Measurements from ENCODE around the gene CDIP1.
"Not testable (repeated sequence)": the region's sequence is repeated elsewhere in the genome, so short reads cannot be mapped to it uniquely, and the experiment has no call there.

CDIP1 gene

DNA sequence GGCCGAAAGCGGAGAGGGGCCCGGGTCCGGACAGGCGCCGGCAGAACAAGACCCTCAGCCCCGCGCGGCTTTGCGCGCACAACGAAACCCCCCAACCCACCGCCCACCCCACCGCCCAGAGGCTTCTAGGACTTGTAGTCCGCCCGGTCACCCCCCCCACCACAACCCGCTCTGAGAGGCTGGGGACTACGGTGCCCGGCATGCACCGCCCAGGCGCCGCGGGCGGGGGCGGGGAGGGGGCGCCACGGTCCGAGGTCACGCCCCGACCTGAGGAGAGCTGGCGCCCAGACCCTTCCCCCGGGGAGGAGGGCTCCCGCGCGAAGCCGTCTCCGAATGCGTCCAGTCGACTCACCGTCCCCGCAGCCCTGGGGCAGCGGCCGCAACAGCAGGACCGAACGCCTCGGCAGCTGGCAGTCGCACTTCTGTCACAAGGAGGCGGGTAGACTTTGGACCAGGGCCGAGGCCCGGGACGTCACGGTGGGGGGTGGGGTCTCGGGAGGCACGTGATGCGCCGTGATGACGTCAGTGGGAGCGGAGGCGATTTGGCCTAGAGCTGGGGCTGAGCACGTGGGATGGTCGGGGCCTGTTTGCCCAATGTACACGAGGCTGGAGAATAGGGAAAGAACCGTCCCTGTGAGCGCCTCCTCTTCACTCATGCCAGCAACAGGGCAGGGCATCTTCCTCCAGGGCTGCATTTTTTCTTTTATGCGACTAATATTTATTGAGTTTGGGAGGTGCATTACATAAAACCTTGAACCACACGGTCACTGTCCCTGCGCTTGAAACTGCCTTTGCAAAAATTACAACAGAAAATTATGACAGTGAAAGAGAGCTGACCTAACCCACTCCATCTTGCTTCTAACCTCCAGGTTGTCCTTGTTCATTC is at the start of gene CDIP1:
Gene CDIP1, minus strand, starts transcription at position 424 of the 886 bp plus-strand sequence. CDS start 24,643 bp downstream, outside the sequence.
- peak; percentile 66 for DNase-seq

DNA sequence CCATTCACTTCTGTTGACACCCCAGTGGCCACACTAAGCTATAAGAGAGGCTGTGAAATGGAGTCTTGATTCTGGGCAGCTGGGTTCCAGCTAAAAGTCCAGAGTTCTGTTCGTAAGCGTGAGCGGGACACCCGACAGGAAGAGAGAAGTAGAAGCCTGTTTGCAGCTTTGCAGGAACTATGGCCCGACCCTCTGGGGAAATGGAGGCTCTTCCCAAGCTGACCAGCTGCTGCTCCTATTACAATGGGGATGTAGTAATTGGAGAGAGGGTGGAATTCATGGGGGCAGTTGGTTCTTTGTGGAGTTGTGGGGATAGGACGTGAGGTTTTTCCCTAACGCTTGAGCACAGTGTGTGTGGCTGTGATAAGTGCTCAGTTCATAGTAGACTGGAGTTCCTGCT is 47.7 kb upstream of the CDIP1 start:
- no peak for DNase-seq

DNA sequence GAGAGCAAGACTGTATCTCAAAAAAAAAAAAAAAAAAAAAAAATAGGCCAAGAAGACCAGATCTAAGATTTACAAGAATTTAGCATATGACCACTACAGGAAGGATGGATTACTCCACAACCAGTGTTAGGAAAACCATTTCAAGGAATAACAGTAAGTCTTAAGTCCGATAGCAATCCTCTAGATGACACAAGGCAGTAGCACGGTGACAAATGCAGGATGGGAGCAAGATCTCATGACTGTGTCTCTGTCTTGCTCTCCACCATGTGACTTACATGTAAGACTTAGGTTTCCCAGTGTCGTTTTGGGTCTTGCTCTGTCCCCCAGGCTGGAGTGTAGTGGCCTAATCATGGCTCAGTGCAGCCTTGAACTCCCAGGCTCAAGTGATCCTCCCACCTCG is 45.3 kb upstream of the CDIP1 start:
- no peak for DNase-seq

DNA sequence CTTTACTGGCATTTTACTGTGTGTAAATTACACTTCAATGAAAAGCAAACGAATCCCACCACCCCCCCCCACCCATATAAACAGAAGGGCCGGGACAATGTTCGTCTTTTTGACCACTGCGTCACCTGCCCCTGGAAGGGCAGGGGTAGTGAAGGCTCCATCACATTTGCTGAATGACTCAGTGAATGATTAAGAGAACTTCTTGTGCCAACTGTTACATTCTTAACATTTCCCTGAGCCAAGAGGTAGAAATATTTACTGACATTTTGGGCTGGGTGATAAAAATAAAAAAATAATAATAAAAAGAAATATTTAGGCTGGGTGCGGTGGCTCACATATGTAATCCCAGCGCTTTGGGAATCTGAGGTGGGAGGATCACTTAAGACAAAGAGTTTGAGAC is 41.7 kb upstream of the CDIP1 start:
- DNase-seq = no peak

DNA sequence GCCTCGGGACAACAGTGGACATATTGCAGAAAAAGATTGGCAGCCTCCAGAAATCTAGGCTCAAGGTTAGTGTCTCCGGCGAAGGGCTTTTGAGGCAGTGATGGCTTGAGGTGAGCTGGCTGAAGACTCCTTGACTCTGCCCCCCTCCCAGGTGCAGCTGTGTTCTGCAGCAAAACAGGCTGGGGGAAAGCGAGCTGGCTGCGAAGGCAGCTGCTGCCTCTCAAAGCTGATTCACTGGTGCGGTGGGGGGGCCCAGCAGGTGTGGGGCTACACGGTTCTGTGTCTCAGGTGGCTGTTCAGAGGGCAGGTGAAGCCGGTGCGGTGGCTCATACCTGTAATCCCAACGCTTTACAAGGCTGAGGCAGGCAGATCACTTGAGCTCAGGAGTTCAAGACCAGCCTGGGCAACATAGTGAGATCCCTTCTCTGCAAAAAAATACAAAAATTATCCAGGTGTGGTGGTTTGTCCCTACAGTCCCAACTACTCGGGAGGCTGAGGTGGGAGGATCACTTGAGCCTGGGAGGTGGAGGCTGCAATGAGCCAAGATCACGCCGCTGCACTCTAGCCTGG is 40.5 kb upstream of the CDIP1 start:
- no peak for DNase-seq

DNA sequence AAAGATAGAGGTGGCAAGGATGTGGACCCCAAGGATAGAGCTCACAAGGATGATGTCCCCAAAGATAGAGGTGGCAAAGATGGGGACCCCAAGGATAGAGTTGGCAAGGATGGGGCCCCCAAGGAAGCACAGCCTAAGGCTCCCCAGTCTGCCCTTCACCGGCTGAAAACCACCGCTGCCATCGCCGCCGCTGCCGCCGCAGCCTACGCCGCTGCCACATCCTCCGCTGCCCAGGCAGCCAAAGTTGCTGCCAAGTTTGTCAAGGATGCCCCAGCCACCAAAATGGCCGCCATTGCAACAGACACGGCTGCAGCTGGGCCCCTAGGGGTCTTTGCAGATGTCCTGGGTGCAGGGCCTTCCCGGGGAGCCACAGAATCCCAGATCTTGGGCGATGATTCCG is 37.4 kb upstream of the CDIP1 start:
- DNase-seq = no peak

DNA sequence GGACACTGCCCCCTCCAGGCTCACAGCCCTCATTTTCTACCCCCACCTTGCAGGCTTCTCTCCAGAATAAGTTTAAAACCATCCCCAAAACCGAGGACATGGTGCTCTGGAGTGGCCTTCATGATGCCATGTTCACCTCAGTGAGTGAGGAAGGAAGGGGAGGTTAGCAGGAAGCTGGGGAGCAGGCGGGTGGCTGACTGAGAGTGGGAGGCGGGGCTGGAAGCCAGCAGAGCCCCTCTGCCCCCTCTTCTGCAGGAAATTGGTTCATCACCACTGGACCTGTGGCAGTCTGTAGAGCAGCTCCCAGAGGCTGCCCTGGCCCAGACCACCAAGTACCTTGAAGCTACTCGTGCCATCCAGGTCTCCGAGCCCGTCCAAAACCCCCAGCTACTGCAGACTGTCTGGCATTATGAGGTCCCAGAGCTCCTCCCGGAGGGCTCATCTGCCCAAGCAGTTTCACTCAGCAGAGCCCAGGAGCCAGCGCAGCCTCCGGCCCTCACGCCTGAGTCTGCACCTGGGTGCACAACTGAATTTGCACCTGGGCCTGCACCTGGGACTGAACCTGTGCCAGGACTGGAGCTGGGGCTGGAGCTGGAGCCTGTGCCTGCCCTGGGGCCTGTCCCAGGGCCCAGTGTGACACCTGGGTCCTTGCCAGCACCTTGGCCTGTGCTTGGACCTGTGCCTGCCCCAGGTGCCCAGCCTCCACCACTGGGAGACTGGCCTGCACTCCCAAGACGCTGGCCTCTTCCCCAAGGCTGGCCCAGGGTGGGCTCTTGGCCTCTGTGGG is 36.5 kb upstream of the CDIP1 start:
- DNase-seq = no peak

DNA sequence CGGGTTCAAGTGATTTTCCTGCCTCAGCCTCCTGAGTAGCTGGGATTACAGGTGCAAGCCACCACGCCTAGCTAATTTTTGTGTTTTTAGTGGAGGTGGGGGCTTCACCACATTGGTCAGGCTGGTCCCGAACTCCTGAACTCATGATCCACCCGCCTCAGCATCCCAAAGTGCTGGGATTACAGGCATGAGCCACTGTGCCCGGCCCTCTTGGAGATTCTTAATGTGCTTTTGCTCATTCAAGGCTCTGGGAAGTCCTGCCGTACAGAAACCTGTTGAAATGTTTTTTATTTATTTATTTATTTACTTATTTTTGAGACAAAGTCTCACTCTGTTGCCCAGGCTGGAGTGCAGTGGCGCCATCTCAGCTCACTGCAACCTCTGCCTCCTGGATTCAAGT is 35.4 kb upstream of the CDIP1 start:
- DNase-seq = not testable (repeated sequence)

DNA sequence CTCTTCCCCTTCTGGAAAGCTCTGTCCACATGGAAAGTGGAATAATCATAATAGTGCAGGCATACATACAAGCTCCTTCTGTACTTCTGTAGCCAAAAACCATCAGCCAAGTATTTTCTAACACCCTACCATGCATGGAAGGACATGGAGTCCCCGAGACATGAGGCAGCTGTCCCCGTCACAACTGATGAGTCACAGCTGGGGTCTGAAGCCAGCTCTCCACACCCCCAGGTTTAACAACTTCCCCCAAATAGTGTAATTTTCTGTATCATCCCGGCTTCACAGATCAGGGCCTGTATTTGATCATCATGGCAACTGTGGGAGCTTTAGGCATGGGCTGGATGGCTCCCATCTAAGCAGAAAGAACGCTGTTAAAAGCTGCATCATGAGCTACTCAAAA is 34.1 kb upstream of the CDIP1 start:
- no peak for DNase-seq

DNA sequence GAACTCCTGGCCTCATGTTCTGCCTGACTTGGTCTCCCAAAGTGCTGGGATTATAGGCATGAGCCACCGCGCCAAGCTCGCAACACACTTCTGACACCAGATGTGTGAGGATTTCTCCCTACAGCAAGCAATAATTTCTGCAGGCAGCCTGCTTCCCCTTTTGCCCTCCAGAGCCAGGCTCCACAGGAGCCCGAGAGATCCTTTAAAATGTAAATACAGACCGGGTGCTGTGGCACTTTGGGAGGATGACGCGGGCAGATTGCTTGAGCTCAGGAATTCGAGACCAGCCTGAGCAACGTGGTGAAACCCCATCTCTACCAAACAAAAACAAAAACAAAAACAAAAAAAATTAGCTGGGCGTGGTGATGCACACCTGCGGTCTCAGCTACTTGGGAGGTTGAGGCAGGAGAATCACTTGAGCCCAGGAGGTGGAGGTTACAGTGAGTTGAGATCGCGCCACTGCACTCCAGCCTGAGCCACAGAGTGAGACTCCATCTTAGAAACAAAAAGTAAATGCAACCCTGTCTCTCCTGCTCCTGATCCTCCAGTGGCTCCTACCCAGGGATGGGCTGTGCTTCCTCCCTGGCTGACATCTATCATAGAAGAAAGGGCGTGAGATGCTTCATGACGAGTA is 32.2 kb upstream of the CDIP1 start:
- DNase-seq = no peak

DNA sequence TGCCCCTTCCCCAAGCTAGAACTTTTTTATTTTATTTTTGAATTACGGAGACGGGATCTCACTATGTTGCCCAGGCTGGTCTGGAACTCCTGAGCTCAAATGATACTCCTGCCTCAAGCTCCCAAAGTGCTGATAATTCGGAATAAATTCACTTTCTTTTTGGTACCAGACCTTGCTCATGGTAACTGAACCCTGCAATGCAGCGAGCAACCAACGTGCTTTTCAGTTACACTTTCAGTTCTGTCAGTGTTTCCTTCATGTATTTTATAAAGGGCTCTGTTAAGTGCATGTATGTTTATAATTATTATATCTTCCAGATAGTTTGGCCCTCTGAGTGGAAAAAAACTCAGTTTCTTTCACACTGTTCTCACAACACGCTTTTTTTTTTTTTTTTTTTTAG is 31.5 kb upstream of the CDIP1 start:
- no peak for DNase-seq

DNA sequence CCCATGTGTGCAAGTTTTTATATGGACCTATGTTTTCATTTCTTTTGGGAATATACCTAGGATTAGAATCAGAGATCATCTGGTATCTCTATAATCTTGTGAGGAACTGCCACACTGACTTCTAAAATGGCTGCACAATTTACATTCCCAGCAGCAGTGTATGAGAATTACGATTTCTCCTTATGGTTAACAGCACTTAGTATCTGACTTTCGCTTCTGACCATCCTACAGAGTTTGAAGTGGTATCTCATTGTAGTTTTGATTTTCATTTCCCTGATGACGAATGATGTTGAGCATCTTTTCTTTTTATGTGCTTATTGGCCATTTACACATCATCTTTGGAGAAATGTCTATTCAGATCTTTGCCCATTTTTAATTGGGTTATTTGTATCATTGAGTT is 27.6 kb upstream of the CDIP1 start:
- DNase-seq = no peak

DNA sequence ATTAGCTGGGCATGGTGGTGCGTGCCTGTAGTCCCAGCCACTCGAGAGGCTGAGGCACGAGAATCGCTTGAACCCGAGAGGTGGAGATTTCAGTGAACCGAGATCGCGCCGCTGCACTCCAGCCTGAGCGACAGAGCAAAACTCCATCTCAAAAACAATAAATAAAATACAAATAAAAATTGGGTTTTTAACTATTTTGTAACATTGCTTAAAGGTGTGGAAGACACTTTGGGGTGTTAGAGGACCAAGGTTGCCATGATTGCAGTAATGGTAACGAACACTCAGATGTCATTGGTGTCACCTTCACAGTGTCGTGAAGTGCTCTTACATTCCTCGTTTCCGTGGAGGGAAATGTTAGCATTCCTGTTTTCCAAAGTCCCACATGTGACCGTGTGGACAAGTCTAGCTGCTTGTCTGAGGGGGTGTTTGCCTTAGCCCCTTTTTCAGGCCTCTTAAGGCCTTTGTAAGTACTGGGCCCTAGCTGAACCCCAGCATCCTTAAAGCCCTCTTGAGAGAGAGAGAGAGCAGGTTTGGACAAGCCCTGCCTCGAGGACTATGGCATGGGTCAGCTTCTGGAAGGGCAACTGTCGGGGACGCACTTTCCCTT is 26.2 kb upstream of the CDIP1 start:
- DNase-seq = no peak

DNA sequence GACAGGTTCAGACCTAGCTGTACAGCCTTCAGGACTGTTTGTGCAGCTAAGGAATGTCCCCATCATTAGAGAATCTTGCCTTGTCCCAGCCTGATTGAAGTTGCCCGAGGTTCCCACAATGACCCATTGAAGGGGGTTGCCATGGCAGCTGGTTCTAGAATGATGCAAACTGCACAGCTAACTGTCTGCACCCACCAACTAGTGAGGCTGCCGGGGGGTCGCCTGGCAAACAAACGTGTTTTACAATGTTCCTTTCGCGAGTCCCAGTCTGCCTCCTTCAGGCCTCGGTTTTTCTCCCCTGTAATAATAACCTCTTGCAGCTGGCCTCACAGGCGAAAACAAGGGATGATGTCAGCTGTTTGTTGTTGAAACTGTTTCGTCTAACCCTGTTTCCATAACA is 23.0 kb upstream of the CDIP1 start:
- DNase-seq = no peak

DNA sequence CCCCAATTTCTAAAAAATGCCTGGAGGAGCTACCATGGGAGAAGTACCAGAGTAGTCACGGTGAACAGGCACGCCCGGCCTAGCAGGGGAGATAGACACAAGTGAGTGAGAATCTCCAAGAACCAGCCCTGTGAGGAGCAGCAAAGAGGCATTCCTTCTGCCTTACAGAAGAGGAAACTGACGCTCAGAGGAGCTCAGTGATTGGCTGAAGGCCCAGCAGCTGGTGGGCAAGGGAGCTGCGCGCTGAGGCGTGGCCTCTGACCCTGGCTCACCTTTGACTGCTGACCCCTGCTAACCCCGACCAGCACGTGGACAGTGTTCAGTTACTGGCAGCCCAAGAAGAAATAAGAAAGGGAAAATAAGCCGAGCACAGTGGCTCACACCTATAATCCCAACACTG is 19.4 kb upstream of the CDIP1 start:
- DNase-seq = no peak

DNA sequence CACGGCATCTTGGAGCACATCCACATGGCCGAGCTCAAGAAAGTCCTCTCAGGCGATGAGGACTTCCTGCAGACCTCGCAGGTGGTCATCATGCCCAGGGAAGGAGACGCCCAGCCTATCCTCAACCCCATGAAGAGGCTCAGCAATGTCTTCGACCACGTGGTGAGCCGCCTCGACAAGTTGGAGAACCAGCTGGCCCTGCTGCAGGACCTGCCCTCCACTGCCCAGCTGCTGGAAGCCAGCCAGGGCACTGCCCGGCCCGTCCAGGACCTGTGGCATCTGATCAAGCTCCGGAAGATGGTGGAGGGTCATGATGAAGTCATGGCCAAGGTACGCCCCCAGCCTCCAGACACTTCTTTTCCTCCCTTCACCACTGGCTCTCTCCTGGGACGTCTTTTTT is 18.0 kb upstream of the CDIP1 start:
- DNase-seq = no peak

DNA sequence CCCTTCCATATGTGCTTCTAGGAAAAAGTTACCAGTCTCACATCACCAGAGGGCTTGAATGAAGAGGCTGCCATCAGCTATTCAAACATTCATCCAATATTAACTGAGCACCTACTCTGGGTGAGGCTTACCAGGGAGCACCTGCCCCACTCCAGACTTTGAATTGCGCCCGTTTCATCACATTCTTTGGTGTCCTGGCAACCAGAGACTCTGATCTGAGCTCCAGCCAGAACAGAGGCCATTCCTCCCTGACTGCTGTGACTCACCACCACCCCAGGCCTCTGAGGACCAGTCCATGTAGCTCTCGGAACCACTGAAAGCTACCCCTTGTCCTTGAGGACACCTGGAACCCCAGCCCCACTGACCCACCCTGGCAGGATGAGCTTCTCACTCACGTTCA is 17.5 kb upstream of the CDIP1 start, which contains the start of gene C16orf96:
Gene C16orf96, plus strand, starts transcription at position 229 of the 400 bp plus-strand sequence. Its CDS starts 150 bp downstream, at position 379.
- DNase-seq = no peak

DNA sequence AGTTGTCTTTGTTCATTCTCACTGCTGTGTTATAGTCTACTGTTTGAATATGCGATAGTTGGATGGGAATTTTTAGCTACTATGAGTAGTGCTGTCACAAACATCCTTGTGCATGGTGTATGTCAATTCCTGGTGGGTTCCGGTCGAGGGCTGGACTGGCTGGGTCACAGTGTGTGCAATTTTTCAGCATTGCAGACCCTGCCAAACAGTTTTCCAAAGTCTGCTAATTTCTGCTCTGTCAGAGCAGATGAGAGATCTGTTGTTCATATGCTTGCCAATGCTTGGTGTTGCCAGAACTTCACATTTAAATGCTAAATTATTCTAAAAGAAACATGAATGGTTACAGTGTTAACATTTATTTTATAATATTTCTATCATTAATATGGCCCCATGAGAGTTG is 14.0 kb upstream of the CDIP1 start:
- no peak for DNase-seq

DNA sequence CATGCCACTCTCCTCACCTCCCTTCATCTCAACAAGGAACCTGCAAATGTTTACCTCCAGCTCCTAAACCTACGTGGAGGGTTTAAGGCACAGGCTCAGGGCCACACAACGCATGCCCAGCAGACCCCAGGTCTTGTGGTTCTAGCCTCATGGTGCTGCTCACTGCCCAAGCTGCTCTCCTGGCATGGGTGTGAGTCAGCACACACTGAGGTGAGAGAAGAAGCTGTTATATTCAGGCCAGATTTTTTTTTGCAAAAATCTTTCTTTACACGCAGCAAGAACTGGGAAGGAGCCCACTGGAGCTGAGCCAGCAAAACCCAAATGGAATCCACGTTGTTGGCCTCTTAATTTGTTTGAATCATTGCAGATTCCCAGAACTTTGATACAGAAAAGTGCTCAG is 12.0 kb upstream of the CDIP1 start:
- no peak for DNase-seq

DNA sequence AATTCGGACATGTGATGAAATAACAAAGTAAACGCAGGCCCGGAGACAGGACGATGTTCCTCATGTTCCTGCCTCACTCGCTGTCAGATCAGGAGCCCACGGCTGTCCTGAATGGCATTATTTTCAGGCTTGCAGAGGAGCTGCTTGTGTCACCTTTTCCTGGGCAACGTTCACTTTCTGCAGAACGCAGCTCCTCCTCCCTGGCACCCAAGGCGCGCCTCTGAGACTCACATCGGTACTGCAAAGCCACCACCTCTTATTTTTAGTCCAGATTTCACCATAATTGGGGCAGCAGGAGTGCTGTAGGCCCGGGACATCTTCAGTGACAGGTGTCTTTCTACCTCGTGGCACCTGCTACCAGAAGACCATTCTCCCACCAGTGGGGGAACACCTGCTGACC is 9.6 kb upstream of the CDIP1 start:
- no peak for DNase-seq

DNA sequence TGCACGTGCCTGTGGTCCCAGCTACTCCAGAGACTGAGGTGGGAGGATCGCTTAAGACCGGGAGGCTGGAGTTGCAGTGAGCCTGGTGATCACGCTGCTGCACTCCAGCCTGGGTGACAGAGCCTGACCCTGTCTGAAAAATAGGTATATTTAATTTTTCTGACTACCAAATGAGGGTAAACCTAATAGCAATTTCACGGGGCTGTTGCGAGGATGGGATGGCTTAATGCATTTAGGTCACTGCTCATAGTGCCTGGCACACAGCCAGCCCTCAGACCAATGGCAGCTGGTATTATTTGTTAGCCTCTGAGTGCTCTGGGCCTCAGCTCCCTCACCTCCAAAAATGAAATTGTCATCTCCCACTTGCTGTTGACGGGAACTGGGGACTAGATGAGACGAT is 5.9 kb upstream of the CDIP1 start:
- DNase-seq = no peak

DNA sequence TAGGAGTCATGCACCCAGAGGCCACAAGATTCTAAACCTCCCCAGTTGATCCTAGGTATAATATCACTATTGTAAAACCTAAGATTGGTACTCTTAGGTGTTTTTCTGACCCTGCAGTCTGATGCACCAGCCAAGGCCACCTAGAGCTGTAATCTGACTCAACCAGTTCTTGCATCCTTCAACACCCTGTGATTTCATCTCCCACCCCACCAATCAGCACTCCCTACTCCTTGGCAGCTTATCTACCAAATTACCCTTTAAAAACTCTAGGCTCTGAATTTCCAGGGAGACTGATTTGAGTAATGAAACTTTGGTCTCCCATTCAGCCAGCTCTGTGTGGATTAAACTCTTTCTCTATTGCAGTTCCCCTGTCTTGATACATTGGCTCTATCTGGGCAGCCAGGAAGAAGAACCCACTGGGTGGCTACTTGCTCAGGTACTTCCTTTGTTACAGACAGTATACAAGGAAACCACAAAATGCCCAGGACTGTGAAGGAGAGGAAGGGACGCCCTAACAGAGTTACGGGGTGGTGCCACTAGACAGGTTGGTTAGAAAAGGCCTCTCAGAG is 1.2 kb upstream of the CDIP1 start:
- DNase-seq = no peak
